Motor neuron (in vitro differentiated cells): ENCODE results near the gene SMCO3. TPM values are rescaled to one million over a fixed set of nuclear protein-coding genes. Genes with fewer than 3 reads are reported as not detected.
"Not testable (repeated sequence)": the region's sequence is repeated elsewhere in the genome, so short reads cannot be mapped to it uniquely, and the experiment has no call there.

Experiments
- ATAC-seq, 8 experiments: fragments of 200-7000 bp; cut with Tn5 transposase; replicated peaks in 6 of 8; 2 replicates each; pipeline ENCODE4 v1.8.0; 2021; ENCODE audit warnings: mild to moderate bottlenecking in 8 of 8, moderate library complexity in 8 of 8
- H3K27ac ChIP-seq, 2 donors: fragments of 250-450 bp; sonication (Bioruptor Pico); 2 replicates each; pipeline ENCODE4 v1.9.0; 2021; ENCODE audit warnings: antibody characterized with exemption in 2 of 2, mild to moderate bottlenecking in 2 of 2, moderate library complexity in 1 of 2
- H3K4me1 ChIP-seq, 2 donors: fragments of 250-450 bp; sonication (Bioruptor Pico); replicated peaks in 1 of 2; 2 replicates each; pipeline ENCODE4 v1.6.1; 2021; ENCODE audit warnings: antibody characterized with exemption in 2 of 2, mild to moderate bottlenecking in 2 of 2, moderate library complexity in 1 of 2
- H3K4me3 ChIP-seq, 5 donors: fragments of 250-450 bp; sonication (Bioruptor Pico); 2 replicates each; pipeline ENCODE4 v1.9.0; 2021; ENCODE audit warnings: antibody characterized with exemption in 5 of 5, mild to moderate bottlenecking in 5 of 5, moderate library complexity in 4 of 5
- WGBS, 10 experiments: fragments of 450-650 bp; shearing (Covaris generic); methylation state at CpG; one replicate each; pipeline ENCODE4 v1.0.0; 2022; 5-methylcytosine and 5-hydroxymethylcytosine counted together
- in situ Hi-C, 9 experiments: fragments of 400-800 bp; cut with MboI; loops; one replicate each; pipeline ENCODE4 v1.15.0; 2021; ENCODE audit warnings: low sequenced_read_pairs in 9 of 9, low pct_unique_long_range_greater_than_20kb in 2 of 9; ENCODE audit not compliant: unreplicated experiment in 9 of 9
- total RNA-seq, 8 experiments: library from RNA; unstranded; fragments of 300-600 nt; gene quantifications; 2 replicates each; pipeline versions ENCODE4 v1.2.3 to v1.2.4, GENCODE V29; 2022

Gene SMCO3
- total RNA-seq, 8 experiments from 2014 or later = 0.41 to 14.0 (median 0.75) TPM

- 0 to 26% (median 6%) methylated on average over 1 to 28 of the region's 56 CpGs for WGBS, 10 experiments
- in situ Hi-C loops = no loop called here
Measured at GRCh38 chr12:14770496-14771461, 43.2 kb downstream of the SMCO3 start.

GRCh38 chr12:14769969-14770495, 44.0 kb downstream of the SMCO3 start:
- ATAC-seq = peak; percentile 12 to 69 (median 53)
- in situ Hi-C loops = no loop called here
- 0 to 7% (median 1%) methylated on average over 5 to 17 of the region's 38 CpGs; no CpG with 5 or more reads in 4 of the 10 experiments for WGBS, 10 experiments
- peaks cover 6% of the 10 kb centered on the region in 2 donors for H3K4me1 ChIP-seq
- H3K27ac ChIP-seq = peak overlapping the region; percentile 80 to 85
- peak overlapping the region; percentile 46 to 82 (median 61) for H3K4me3 ChIP-seq

More at GRCh38 chr12:14770496-14771461, 43.2 kb downstream of the SMCO3 start:
- H3K4me1 ChIP-seq = peaks cover 6% of the 10 kb centered on the region in 2 donors
- peak overlapping the region; percentile 46 to 82 (median 61) for H3K4me3 ChIP-seq
- peak; percentile 5 to 47 (median 32) for ATAC-seq
- peak overlapping the region; percentile 80 to 85 for H3K27ac ChIP-seq

GRCh38 chr12:14769466-14769968, 44.5 kb downstream of the SMCO3 start:
- Histone ChIP-seq H3K4me3 (peak overlapping the region; percentile 46 to 82 (median 61)), H3K27ac (peak overlapping the region in 1 of 2 donors; percentile 85), H3K4me1 (peaks cover 6% of the 10 kb centered on the region in 2 donors)
- ATAC-seq = peak; percentile 3 to 52 (median 20)
- in situ Hi-C loops = no loop called here
- 0 to 21% (median 4%) methylated on average over 2 to 15 of the region's 26 CpGs; no CpG with 5 or more reads in 3 of the 10 experiments for whole genome bisulfite sequencing, 10 experiments

GRCh38 chr12:14768823-14769405, 45.1 kb downstream of the SMCO3 start:
- 0 to 94% (median 72%) methylated on average over 1 to 12 of the region's 16 CpGs for WGBS, 10 experiments
- in situ Hi-C loops = no loop called here
- ATAC-seq = no peak
- Histone ChIP-seq H3K4me1 (peaks cover 6% of the 10 kb centered on the region in 2 donors), H3K27ac (no peak overlapping the region), H3K4me3 (peak overlapping the region; percentile 46 to 82 (median 61))

DNA sequence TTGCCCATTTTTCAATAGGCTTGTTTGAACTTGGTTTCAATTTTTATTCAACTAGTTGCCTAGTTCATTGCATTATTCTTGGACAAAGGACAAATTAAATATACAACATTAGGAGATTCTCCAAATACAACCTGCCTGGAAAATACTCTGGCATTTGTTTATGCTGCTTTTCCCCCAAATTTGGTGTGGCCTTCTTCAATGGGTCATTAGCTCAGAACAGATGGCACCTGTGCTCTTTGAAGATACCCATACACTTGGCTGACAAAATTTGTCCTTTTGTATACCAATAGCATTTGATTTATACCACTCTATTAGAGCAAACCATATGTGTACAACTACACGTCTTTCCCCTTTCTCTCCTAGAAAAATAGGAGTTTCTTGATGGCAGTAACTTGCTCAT, 46.4 kb downstream of the SMCO3 start:
- Histone ChIP-seq H3K27ac (no peak overlapping the region), H3K4me3 (no peak overlapping the region), H3K4me1 (peaks cover 6% of the 10 kb centered on the region in 2 donors)
- 0 to 100% (median 54%) methylated on average over 1 of the region's 1 CpG; no CpG with 5 or more reads in 4 of the 10 experiments for WGBS, 10 experiments
- in situ Hi-C loops = no loop called here
- ATAC-seq = no peak

DNA sequence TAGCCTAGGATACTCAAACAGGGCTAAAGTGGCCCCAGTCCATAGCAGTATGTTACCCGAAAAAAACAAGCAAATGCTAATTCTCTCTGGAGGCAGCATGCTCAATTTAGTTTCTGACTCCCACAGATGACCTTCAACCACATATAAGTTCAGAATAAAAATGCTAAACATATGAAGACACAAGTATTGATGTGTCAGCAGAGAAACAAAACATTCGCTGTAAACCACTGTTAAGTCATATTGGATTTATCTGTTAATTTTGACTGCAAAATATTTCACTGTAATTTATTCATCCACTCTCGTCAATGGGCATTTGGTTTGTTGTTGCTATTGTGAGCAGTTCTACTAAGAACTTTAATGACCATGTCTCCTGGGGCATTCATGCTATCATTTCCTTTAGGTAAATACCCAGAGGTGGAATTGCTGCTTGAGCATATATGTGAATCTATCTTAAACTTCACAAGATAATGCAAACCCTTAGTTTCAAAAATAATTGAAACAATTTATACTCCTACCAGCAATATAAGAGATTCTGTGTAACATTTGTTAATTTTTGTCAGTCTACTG, 47.2 kb downstream of the SMCO3 start:
- in situ Hi-C loops = no loop called here
- H3K4me1 ChIP-seq = peaks cover 6% of the 10 kb centered on the region in 2 donors
- H3K4me3 ChIP-seq = no peak overlapping the region
- no peak overlapping the region for H3K27ac ChIP-seq
- 73 to 100% (median 92%) methylated on average over 2 to 3 of the region's 3 CpGs; no CpG with 5 or more reads in 2 of the 10 experiments for WGBS, 10 experiments
- ATAC-seq = no peak

DNA sequence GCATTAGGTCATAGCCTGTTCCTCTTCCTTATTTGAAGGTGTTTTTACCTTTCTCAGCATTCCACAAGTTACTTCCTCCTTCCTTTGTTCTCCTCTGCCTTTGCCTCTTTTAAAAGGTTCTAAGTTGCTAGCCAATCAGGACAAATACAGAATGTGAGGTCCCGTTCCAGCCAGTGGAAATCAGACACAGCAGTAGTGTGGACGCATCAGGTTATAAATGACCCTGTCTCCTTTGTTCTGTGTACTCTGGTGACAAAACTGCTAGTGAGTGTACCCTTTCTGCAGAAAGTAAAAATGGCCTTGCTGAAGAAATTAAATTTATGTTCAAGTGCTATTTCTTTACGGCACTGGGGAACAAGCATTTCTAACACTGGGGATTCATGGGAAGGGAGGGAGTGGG, 48.0 kb downstream of the SMCO3 start:
- H3K4me1 ChIP-seq, H3K27ac ChIP-seq, in situ Hi-C loops, ATAC-seq, H3K4me3 ChIP-seq: not testable (repeated sequence)
- WGBS, 10 experiments = 100% methylated on average over 1 to 3 of the region's 3 CpGs; no CpG with 5 or more reads in 5 of the 10 experiments

DNA sequence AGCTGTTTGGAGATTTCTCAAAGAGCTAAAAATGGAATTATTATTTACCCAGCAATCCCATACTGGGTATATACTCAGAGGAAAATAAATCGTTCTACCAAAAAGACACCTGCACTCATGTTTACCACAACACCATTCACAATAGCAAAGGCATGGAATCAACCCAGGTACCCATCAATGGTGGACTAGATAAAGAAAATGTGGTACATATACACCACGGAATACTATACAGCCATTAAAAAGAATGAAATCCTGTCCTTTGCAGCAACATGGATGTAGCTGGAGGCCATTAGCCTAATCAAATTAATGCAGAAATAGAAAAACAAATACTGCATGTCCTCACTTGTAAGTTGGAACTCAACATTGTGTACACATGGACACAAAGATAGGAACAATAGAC, 48.6 kb downstream of the SMCO3 start:
- H3K27ac ChIP-seq = no peak overlapping the region
- no peak overlapping the region for H3K4me3 ChIP-seq
- no peak for ATAC-seq
- in situ Hi-C loops = no loop called here
- H3K4me1 ChIP-seq = peaks cover 6% of the 10 kb centered on the region in 2 donors
- 88 to 100% (median 93%) methylated on average over 1 to 2 of the region's 2 CpGs; no CpG with 5 or more reads in 3 of the 10 experiments for WGBS, 10 experiments

DNA sequence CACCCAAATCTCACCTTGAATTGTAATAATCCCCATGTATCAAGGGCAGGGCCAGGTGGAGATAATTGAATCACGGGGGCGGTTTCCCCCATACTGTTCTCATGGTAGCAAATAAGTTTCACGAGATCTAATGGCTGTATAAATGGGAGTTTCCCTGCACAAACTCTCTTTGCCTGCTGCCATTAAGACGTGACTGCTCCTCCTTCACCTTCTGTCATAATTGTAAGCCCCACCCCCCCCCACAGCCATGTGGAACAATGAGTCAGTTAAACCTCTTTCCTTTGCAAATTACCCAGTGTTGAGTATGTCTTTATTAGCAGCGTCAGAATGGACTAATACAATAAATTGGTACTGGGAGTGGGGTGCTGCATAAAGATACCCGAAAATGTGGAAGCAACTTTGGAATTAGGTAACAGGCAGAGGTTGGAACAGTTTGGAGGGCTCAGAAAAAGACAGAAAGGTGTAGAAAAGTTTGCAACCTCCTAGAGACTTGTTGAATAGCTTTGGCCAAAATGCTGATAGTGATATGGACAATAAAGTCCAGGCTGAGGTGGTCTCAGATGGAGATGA, 54.2 kb downstream of the SMCO3 start:
- WGBS, 10 experiments = 81 to 100% (median 91%) methylated on average over 1 to 6 of the region's 6 CpGs; no CpG with 5 or more reads in 2 of the 10 experiments
- H3K4me1 ChIP-seq, in situ Hi-C loops, H3K4me3 ChIP-seq, H3K27ac ChIP-seq, ATAC-seq: not testable (repeated sequence)

GRCh38 chr12:14756334-14757143, 57.4 kb downstream of the SMCO3 start:
- 35 to 68% (median 59%) methylated on average over 3 to 17 of the region's 17 CpGs for WGBS, 10 experiments
- ATAC-seq = peak in 1 of 8 experiments; percentile 23

More at GRCh38 chr12:14756334-14757143, 57.4 kb downstream of the SMCO3 start:
- Histone ChIP-seq H3K4me3 (no peak overlapping the region), H3K27ac (no peak overlapping the region), H3K4me1 (no peaks in the 10 kb centered on the region)
- in situ Hi-C loops = no loop called here
